Stimulated activated CD4-positive, alpha-beta T cell treated with anti-CD3 and anti-CD28 coated beads, Interleukin-12 subunit alpha, Interleukin-12 subunit beta, amount 100 ng/mL, for 48 hours (primary cell): Measurements from ENCODE around the gene DUS3L.
"Not testable (repeated sequence)": the region's sequence is repeated elsewhere in the genome, so short reads cannot be mapped to it uniquely, and the experiment has no call there.

ENCODE experiments used
- DNase-seq, 3 donors: peaks; one replicate each; pipeline ENCODE4 v3.0.0-alpha.2; 2020; ENCODE audit warnings: low read depth in 2 of 3, low spot score in 1 of 3

Gene DUS3L

DNA sequence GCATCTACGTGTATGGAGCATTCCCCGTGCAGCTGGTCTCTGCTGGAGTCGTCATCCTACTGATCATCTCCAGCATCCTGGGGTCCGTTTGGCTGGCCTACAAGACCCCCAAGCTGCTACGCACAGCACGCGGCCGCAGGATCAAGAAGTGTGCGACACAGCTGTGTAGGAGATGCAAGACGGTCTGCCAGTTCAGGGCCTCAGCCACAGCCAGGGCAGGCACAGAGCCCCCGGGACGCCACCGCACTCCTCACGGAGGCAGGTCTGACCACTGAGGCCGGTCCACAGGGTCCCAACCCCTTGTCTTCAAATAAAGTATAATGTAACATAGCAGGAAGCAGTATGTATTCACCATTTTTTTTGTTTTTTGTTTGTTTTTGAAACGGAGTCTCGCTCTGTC lies 12.6 kb downstream of the DUS3L start:
- no peak for DNase-seq

DNA sequence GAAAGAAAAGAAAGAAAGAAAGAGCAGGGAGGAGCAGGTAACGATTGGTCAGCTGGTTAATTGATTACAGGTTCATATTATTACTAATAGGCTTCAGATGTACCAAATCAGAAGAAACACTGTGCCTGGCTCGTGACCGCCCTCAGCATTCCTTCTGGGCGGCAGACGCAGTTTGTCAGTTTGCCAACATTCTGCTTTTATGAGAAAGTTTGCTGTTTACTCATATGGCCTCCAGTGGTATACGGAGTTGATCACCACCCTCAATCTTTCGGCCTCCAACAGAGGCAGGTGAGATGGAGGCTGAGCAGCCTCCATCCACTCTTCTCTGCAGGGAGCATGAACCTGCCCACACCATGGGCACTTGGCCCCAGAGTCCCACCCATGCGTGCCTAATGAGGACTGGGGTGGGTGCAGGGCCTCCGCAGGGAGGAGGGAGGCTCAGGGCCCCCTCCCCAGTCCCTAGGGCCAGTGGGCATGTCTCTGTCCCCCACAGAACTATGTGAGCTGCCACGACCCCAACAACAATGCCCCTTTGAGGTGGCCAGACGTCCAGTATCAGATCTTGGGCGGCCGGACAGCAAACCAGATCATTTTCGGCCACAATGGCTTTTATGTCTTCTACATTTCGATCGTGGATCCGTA lies 15.2 kb downstream of the DUS3L start:
- DNase-seq: no peak

- DNase-seq: no peak
These were observed 16.0 kb downstream of the DUS3L start for GRCh38 chr19:5774921-5775320.

- no peak for DNase-seq
These were observed 17.7 kb downstream of the DUS3L start for GRCh38 chr19:5773276-5773675.

DNA sequence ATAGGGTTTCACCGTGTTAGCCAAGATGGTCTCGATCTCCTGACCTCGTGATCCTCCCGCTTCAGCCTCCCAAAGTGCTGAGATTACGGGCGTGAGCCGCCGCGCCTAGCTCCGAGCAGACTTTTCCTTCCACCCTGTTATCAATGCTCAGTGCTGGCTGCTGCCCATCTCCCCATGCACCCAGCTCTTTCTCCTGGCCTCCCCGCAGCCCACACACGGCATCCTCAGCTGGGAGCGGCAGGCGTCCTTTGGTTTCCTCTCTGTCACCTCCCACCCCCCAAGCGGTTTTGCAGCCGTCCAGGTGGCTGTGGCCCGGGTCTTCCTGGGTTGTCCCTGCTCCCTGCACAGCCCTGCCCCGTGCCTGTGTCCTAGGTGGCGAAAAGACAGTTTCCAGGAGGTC lies 18.5 kb downstream of the DUS3L start:
- DNase-seq: no peak

DNA sequence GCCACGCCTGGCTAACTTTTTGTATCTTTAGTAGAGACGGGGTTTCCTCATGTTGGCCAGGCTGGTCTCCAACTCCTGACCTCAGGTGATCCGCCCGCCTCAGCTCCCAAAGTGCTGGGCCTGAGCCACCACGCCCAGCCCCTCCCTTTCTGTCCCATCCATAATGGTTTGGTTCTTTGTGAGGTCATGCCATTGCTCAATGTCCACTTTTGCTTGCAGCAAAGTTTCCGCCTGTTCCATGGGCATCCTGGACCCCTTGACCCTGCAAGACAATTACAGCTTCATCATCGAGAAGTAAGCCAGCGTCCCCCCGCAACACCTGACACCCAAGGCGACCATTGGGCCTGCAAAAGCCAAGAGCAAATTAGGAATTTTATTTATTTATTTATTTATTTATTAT lies 23.0 kb downstream of the DUS3L start:
- no peak for DNase-seq

DNA sequence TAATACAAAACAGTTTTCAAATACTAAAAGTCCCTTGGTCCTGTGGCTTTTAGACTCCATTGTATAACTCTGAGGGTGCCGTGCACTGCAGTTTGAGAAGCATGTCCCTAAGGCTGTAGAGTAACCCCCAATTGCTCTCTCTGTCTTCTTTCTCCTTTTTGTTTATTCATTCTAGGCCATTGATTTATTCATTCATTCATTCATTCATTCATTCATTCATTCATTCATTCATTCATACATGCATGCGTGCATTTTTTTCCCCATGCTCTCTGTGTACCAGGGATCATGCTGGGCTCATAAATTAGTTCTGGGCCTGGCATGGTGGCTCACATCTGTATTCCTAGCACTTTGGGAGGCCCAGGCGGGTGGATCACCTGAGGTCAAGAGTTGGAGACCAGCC lies 25.7 kb downstream of the DUS3L start:
- DNase-seq: no peak

- no peak for DNase-seq
These were observed 28.2 kb downstream of the DUS3L start for GRCh38 chr19:5762608-5763217.

GRCh38 chr19:5753743-5754142 lies 37.2 kb downstream of the DUS3L start:
- DNase-seq: no peak

GRCh38 chr19:5751709-5752108 lies 39.3 kb downstream of the DUS3L start:
- no peak for DNase-seq

DNA sequence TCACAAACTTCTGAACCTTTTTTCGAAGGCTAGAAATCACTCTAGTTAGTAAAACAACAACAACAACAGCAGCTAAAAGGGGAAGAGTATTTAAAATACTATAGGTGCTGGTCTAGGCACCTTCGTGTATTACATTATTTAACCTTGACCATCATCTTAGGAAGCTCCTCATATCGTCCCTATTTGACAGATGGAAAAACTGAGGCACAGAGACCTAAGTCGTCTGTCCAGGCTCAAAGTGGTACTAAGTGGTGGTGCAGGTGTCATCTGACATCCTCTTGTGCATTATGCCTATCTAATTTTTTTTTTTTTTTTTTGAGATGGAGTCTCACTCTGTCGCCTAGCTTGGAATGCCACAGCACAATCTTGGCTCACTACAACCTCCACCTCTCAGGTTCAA lies 41.5 kb downstream of the DUS3L start:
- DNase-seq: no peak

DNA sequence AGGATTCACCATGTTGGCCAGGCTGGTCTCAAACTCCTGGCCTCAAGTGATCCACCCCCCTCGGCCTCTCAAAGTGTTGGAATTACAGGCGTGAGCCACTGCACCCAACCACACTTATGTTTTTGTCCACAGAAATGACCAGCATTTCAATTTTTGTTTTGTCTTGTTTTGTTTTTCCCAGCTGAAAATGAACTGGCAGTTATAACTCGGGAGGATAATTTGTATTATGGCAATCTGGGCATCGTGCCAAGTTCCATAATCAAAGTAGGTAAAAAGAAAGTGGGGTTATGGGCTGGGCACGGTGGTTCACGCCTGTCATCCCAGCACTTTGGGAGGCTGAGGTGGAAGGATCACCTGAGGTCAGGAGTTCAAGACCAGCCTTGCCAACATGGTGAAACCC lies 42.0 kb downstream of the DUS3L start:
- DNase-seq: not testable (repeated sequence)

GRCh38 chr19:5744999-5745398 lies 46.0 kb downstream of the DUS3L start:
- not testable (repeated sequence) for DNase-seq

- DNase-seq: no peak
These were observed 47.3 kb downstream of the DUS3L start for GRCh38 chr19:5743630-5744029.

DNA sequence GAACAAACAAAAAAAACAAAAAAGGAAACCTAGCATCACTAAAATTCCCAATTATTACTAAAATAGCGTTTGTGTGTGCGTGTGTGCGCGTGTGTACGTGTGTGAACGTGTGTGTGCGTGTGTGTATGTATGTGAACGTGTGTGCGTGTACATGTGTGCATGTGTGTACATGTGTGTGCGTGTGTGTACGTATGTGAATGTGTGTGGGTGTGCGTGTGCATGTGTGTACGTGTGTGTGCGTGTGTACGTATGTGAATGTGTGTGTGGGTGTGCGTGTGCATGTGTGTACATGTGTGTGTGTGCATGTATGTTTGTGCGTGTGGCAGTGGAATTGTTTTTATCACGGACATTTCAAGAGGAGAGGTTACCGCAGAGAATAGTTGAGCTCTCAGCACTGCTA lies 48.9 kb downstream of the DUS3L start:
- DNase-seq: no peak

DNA sequence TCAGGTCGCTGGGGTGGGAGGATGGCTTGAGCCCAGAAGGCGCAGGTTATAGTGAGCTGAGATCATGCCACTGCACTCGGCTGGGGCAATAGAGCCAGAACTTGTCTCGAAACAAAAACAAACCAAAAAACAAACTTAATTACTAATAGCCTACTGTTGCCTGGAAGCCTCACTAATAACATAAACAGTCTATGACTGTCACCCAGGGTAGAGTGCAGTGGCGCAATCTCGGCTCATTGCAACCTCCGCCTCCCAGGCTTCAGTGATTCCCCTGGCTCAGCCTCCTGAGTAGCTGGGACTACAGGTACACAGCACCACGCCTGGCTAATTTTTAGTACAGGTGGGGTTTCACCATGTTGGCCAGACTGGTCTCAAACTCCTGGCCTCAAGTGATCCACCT lies 52.5 kb downstream of the DUS3L start:
- no peak for DNase-seq
